ENCODE data around the gene AUTS2.

- TF ChIP-seq, protein P1, sequence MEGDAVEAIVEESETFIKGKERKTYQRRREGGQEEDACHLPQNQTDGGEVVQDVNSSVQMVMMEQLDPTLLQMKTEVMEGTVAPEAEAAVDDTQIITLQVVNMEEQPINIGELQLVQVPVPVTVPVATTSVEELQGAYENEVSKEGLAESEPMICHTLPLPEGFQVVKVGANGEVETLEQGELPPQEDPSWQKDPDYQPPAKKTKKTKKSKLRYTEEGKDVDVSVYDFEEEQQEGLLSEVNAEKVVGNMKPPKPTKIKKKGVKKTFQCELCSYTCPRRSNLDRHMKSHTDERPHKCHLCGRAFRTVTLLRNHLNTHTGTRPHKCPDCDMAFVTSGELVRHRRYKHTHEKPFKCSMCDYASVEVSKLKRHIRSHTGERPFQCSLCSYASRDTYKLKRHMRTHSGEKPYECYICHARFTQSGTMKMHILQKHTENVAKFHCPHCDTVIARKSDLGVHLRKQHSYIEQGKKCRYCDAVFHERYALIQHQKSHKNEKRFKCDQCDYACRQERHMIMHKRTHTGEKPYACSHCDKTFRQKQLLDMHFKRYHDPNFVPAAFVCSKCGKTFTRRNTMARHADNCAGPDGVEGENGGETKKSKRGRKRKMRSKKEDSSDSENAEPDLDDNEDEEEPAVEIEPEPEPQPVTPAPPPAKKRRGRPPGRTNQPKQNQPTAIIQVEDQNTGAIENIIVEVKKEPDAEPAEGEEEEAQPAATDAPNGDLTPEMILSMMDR (conservative IDR thresholded peaks at IDR 0.05; ENCODE audit: low read length), result no peak
- TF ChIP-seq EZH2phosphoT487 (IDR thresholded peaks at IDR 0.05; ENCODE audit: borderline replicate concordance), result no peak
Measured at GRCh38 chr7:69919426-69920111, 321.3 kb downstream of the AUTS2 start.
